A673 (cell line): ENCODE measurements around the gene CEP83.

Source experiments
- CTCF ChIP-seq: fragments of 300-800, 200-600 bp; sonication (generic); conservative IDR thresholded peaks from 2 replicates; pipeline ENCODE4 v1.5.1; 2017; ENCODE audit warnings: low read depth, mild to moderate bottlenecking, antibody characterized with exemption, low read length, moderate library complexity, mixed read lengths
- EZH2 ChIP-seq: fragments of 200-600 bp; sonication (generic); IDR thresholded peaks from 2 replicates; pipeline ENCODE4 v1.6.1; 2017; ENCODE audit warnings: borderline replicate concordance, low read depth, mild to moderate bottlenecking, mixed read lengths, antibody characterized with exemption, low read length; ENCODE audit not compliant: poor library complexity, severe bottlenecking

- no peak for TF ChIP-seq CTCF
- TF ChIP-seq EZH2, result no peak
Measured at GRCh38 chr12:94380507-94380906, 79.2 kb downstream of the CEP83 start.
